EL (cell line): Measurements from ENCODE around the gene GALR2.
"Not testable (repeated sequence)": the region's sequence is repeated elsewhere in the genome, so short reads cannot be mapped to it uniquely, and the experiment has no call there.

Source experiments
- DNase-seq: peaks from one replicate; pipeline ENCODE4 v3.0.0-alpha.2; 2016

GALR2 gene

DNA sequence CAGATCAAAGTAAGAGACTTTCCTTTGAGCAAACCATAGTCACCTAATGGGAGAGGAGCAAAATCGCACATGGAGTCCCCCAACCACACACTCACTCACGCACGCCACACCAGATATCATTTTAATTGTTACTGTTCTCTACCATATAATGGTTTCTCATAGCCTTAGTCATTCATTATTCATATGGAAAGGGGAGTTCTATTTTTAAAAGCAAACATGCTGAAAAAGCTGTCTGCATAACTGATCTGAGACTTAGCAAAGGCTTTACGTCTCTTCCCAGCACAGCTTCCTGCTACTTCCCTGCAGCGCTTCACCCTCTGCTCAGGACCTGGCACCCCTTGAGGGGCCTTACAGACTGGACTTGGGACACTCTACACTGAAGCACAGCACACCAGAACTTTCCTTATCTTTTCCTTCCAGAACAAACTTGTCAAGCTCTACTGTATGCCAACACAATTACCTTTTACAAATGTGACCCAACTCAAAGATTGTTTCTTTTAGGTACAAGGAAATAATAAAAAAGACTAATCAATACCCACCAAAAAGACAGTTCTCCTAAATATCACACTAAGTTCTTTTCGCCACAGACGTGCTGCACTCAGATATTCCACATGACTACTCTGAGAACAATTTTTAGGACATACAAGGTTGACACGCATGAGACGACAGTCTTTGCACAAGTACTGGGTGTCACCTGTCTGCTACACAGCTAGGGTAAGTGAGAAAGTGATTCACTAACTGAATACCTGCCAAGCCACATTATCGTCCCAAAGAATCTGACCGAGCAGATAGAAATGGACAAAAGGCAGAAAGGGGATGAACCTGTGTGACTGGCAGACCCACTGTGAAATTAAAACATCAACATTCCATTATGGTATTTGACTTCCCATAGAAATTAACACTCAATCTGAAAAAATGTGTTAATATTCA lies 23.8 kb upstream of the GALR2 start:
- no peak for DNase-seq

DNA sequence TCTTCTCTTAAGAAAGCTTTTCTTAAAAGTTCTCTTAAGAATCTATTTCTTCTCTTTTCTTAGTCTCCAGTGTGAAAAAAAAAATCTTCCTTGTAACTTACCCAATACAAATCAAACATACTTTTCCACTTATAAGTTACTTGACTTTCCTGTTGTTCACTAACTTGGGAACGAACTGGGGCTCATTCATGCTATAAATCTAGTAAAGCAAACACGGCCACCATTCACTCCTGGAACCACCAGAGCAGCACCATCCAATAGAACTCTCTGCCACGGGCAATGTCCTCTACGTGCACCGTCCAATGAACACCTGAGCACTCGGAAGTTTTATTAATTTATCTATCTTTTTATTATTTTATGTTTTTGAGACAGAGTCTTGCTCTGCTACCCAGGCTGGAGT lies 23.0 kb upstream of the GALR2 start:
- no peak for DNase-seq

DNA sequence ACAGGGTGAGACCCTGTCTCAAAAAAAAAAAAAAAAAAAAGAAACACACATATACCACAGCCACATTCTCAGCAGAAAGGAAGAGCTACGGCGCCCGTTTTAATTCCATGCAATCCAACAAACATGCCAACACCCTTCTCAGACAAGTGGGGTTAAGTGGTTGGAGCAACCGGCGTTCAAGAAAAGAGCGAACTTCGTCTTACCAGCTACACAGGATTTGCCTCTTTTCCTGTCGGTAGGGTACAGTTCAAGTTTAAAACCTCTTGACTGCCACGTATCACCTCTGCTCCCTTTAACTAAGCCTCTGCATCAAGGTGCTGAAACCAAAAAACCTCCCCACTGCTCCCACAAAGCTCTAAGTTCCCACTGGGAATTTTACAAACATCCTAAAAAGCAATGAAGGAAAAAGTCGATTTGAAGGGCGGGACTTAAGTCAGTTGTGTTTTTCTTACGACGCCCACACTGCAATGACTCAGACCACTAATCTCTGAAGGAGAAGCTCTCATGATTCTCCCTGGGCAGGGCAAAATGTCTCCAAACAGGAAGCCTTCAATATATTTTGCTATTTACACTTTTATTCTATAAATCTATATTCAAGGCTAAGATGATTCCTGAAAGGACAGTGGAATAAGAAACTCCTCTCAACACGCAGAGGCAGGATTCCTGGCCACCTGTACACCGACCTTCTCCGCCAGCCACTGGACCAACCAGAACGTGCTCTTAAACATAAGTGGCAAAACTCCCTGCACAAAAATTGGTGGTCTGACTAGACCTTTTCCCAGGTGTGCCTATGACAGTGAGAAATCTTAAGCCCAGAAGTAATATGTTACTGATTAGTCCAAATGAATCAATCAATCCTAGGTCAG lies 21.1 kb upstream of the GALR2 start:
- peak; percentile 74 for DNase-seq

- DNase-seq: peak; percentile 41
These were observed 20.5 kb upstream of the GALR2 start for GRCh38 chr17:76054112-76054476.

- DNase-seq: no peak
These were observed 17.7 kb upstream of the GALR2 start for GRCh38 chr17:76056882-76057281.

DNA sequence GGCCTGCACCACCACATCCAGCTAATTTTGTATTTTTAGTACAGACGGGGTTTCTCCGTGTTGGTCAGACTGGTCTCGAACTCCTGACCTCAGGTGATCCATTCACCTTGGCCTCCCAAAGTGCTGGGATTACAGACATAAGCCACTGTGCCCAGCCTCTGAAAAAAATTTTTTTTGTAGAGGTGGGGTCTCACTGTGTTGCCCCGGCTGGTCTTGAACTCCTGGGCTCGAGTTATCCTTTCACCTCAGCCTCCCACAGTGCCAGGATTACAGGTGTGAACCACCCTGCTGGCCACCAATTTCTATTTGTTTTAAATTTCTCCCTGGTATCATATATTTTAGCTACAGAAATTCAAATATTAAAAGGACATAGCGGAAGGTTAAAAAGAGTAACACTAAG lies 16.3 kb upstream of the GALR2 start:
- not testable (repeated sequence) for DNase-seq

DNA sequence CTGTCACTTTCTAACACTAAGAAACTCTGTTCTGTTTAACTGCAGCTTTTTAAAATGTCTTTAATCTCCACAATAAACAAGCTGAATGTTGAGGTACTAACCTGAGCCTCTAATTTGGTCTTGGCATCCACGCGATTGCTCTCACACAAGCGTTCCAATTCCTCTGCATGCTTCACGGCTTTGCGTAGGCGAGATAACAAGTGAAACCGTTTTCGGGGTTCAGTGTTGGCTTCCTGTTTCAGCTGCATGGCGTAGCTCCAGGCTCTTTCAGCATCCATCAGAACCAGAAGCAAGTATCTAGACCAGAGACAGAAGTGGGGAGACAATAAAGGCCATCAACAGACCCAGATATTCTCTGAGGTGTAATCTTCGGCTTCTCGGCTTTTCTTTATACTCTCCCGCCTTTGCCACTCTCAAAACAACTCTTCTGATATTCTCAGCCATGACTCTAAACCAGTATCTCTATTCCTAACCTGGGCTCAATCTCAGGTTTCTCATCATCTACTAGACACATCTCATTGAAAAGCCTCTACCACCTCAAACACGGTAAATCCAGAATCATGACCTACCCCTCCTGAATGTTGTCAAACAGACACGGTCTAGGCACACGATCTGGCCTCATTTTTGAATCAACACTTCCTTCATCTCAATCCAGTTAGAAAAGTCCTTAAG lies 10.6 kb upstream of the GALR2 start:
- DNase-seq: no peak

DNA sequence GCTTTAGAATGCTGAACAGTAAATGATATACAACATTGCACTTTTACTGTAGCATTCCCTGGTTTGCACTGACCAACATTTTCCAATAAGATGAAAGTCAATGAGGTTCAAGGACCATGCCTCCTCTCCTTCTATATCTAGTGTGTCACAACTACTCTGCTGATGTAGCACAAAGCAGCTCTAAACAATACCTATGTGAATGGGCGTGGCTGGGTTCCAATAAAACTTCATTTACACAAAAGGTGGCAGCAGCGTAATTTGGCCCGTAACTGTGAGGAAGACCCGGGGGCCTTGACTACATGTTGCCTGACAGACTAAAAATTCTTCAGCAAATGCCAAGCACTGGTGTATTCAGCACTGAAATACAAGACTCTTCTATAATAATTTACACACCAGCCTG lies 8.8 kb upstream of the GALR2 start:
- DNase-seq: no peak

DNA sequence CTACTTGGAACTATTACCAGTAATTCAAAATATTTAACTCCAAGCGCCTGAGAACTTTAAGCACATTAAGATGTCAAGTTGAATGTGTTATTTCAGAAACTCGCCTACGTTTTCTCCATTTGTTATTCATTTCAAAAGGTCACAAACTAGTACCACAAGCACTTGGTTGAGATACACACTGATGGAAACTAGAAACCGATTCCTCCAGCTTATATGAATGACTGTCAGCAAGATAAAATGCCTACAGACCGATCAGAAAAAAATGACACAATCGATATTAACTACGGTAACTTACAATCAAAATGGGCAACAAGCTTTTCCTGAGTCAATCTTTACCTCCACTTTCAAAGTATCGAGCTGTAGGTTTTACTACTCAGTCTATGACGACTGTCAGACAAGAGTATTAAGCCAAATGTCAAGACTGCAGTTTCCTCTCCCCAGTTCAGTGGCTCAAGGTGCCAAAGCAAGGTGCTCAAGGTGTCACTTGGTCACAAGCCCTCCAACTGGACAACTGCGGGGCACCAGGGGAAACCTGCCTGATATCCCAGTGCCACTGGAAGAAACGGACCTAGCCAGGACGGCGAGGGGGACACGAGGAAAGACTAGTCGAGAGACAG lies 2.9 kb upstream of the GALR2 start:
- DNase-seq: no peak

DNA sequence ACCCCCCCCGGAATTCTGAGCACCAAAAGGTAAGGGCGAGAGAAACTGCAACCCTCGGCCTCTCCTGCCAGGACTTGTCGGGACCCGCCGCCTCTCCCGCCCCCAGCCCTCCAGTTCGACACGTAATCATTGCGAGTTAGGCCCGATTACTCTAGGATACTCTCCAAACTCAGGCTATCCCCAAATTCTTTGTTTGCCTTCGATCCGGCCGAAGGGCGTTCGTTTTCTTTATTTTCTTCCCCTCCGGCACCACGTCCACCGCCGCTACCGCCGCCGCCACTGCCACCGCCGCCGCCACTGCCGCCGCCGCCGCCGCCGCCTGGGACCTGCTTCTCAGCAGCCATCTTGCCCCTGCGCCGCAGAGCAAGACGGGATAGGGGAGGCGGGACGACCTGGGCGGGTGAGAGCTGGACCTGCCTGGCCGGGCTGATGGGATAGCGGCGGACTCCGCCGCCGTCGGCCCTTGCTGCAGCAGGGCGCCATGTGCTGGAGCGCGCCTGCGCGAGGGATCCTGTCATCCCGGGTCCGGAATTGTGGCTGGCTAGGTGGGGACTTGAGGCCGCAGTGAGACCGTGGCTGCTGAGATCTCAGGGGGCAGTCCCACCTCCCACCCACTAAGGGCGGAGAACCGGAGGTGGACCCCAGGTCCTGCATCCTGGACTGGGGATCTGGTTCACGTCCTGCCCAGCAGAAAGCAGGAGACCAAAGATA lies 2.3 kb upstream of the GALR2 start, which contains the start of gene SRP68:
Gene SRP68, minus strand, starts transcription at position 370 of the 711 bp plus-strand sequence. Its CDS starts 26 bp downstream, at position 344.
- peak; percentile 93 for DNase-seq

- no peak for DNase-seq
These were observed 974 bp downstream of the GALR2 start for GRCh38 chr17:76075364-76076145.

- no peak for DNase-seq
These were observed 1.7 kb downstream of the GALR2 start for GRCh38 chr17:76076146-76076764.

GRCh38 chr17:76076765-76077583 lies 2.4 kb downstream of the GALR2 start:
- DNase-seq: no peak

GRCh38 chr17:76077584-76078110 lies 3.1 kb downstream of the GALR2 start:
- DNase-seq: no peak

- not testable (repeated sequence) for DNase-seq
These were observed 3.8 kb downstream of the GALR2 start for GRCh38 chr17:76078370-76078769.

GRCh38 chr17:76078860-76079534 lies 4.4 kb downstream of the GALR2 start, which contains the start of gene ZACN:
Gene ZACN (plus strand): TSS chr17:76079182. CDS start chr17:76079265, 83 bp downstream.
- no peak for DNase-seq

DNA sequence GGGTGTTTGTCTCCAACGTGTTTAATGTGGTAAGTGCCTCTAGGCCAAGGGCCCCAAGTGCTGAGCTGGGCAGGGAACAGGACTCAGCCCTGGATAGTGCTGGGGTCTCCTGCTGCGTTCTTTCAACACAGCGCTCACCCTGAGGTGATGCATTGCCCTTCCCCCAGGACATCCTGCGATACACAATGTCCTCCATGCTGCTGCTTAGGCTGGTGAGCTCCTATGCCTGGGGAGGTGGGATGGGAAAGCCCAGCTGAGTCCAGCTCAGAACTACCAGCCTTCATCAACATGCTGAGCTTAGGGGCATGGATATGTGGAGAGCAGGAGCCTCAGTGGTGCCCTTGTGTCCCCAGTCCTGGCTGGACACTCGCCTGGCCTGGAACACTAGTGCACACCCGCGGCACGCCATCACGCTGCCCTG lies 5.0 kb downstream of the GALR2 start:
- no peak for DNase-seq

DNA sequence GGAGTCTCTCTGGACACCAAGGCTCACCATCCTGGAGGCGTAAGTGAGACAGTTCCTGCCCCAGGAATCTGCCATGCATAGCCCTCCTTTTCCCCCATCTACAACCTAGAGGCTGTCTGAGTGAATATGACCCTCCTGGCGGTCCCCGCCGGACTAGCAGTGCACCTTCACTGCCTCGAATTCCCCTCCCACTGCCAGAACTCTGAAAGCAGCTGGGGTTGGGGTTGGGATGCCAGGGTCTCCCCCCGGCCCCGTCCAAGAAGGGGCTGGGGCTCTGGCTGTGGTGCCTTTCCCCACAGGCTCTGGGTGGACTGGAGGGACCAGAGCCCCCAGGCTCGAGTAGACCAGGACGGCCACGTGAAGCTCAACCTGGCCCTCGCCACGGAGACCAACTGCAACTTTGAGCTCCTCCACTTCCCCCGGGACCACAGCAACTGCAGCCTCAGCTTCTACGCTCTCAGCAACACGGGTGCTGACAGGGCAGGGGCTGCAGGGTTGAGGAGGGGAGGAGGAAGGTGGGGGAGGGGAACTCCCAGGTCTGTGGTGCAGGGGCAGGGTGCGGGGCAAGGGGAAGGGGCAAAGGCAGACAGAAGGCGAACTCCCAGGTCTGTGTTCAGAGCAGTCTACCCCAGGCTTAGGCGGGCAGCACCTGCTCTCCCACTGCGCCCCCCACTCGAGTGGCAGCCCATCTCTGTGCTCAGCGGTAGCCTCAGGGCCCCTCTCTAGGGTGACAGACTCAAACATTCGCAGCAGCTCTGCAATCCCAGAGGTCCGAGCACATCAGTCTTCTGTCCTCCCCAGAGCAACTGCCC lies 5.6 kb downstream of the GALR2 start:
- DNase-seq: peak; percentile 29
